GM12878 (cell line): Measurements from ENCODE around the gene SVIP. TPM values are rescaled to one million over a fixed set of nuclear protein-coding genes. Genes with fewer than 3 reads are reported as not detected.

Experiments used
- BMI1 ChIP-seq: fragments of 450-650 bp; IDR thresholded peaks from 2 replicates; pipeline ENCODE4 v1.6.1; 2016; ENCODE audit warnings: mild to moderate bottlenecking, moderate library complexity, borderline replicate concordance
- CBX5 ChIP-seq: sonication (generic); IDR thresholded peaks from 2 replicates; pipeline ENCODE4 v1.6.1; 2016; ENCODE audit warnings: low read depth, moderate library complexity, mild to moderate bottlenecking, inconsistent platforms
- DPF2 ChIP-seq: fragments of 450-650 bp; IDR thresholded peaks from 2 replicates; pipeline ENCODE4 v1.6.1; 2017; ENCODE audit warnings: mild to moderate bottlenecking
- EED ChIP-seq: sonication (generic); IDR thresholded peaks from 2 replicates; pipeline ENCODE4 v1.6.1; 2016; ENCODE audit warnings: antibody characterized with exemption, low read depth
- ESRRA ChIP-seq: IDR thresholded peaks from 2 replicates; pipeline ENCODE4 v1.6.1; 2012; ENCODE audit warnings: mild to moderate bottlenecking, low read length, improper control_type of control experiment
- EZH2 ChIP-seq: IDR thresholded peaks from 2 replicates; pipeline ENCODE4 v1.6.1; 2012; ENCODE audit warnings: low read depth, mild to moderate bottlenecking, control low read depth, inconsistent platforms, low read length, borderline replicate concordance; ENCODE audit not compliant: control insufficient read depth
- FOXM1 ChIP-seq: IDR thresholded peaks from 2 replicates; pipeline ENCODE4 v1.6.1; 2012; ENCODE audit warnings: low read depth, mild to moderate bottlenecking, inconsistent platforms, low read length, moderate library complexity
- KAT2A ChIP-seq: conservative IDR thresholded peaks from 2 replicates; pipeline ENCODE4 v1.6.1; 2011; ENCODE audit warnings: low read depth, low read length; ENCODE audit not compliant: control insufficient read depth
- LARP7 ChIP-seq: fragments of 450-650 bp; IDR thresholded peaks from 2 replicates; pipeline ENCODE4 v1.6.1; 2017; ENCODE audit warnings: mild to moderate bottlenecking
- NR2F1 ChIP-seq: fragments of 450-650 bp; conservative IDR thresholded peaks from 2 replicates; pipeline ENCODE4 v1.6.1; 2017; ENCODE audit warnings: mild to moderate bottlenecking
- PAX5 ChIP-seq: IDR thresholded peaks from 2 replicates; pipeline ENCODE4 v1.6.1; 2011; ENCODE audit warnings: low read depth, low read length, borderline replicate concordance
- POLR2AphosphoS2 ChIP-seq: IDR thresholded peaks from 2 replicates; pipeline ENCODE4 v1.6.1; 2011; ENCODE audit warnings: low read depth, mild to moderate bottlenecking, low read length, improper control_type of control experiment, moderate library complexity
- POLR2AphosphoS5 ChIP-seq: IDR thresholded peaks from 2 replicates; pipeline ENCODE4 v1.6.1; 2011; ENCODE audit warnings: mild to moderate bottlenecking, low read length, inconsistent platforms
- RELA ChIP-seq: fragments of 450-650 bp; IDR thresholded peaks from 2 replicates; pipeline ENCODE4 v1.8.0; 2014; ENCODE audit warnings: borderline replicate concordance; ENCODE audit not compliant: partially characterized antibody
- SIN3A ChIP-seq: IDR thresholded peaks from 2 replicates; pipeline ENCODE4 v1.6.1; 2012; ENCODE audit warnings: low read depth, low read length, improper control_type of control experiment
- SP1 ChIP-seq: IDR thresholded peaks from one replicate; pipeline ENCODE4 v1.6.1; 2011; ENCODE audit warnings: low read depth, low read length
- SPI1 ChIP-seq: IDR thresholded peaks from 2 replicates; pipeline ENCODE4 v1.6.1; 2011; ENCODE audit warnings: low read depth, mild to moderate bottlenecking, low read length, moderate library complexity, borderline replicate concordance; ENCODE audit not compliant: insufficient read depth
- SREBF1 ChIP-seq: IDR thresholded peaks from 2 replicates; pipeline ENCODE4 v1.6.1; 2012; ENCODE audit warnings: mild to moderate bottlenecking, low read length
- TCF12 ChIP-seq: IDR thresholded peaks from 2 replicates; pipeline ENCODE4 v1.6.1; 2011; ENCODE audit warnings: low read depth, mild to moderate bottlenecking, low read length
- ZBED1 ChIP-seq: IDR thresholded peaks from 2 replicates; pipeline ENCODE4 v1.6.1; 2016; ENCODE audit warnings: borderline replicate concordance
- ZNF384 ChIP-seq: IDR thresholded peaks from 2 replicates; pipeline ENCODE4 v1.6.1; 2012; ENCODE audit warnings: low read depth, mild to moderate bottlenecking, low read length, improper control_type of control experiment, borderline replicate concordance
- ZNF622 ChIP-seq: fragments of 450-650 bp; IDR thresholded peaks from 2 replicates; pipeline ENCODE4 v1.6.1; 2017; ENCODE audit warnings: mild to moderate bottlenecking, inconsistent platforms
- polyA plus RNA-seq, 11 experiments: library from polyadenylated mRNA; depleted of rRNA in 4 of 11; unstranded in 6 of 11; stranded (reverse) in 5 of 11; fragments of >200 nt; fragmentation: Nextera tagmentation in 4 of 11; fragmentation: Illumina TruSeq in 1 of 11; extraction: Ambion mirVana in 4 of 11; extraction: Trizol in 1 of 11; gene quantifications; 1 replicate in 1 of 11; 2 replicates in 10 of 11; pipeline versions ENCODE4 v1.2.1 to v1.2.3, GENCODE V29; 2011 to 2016; ENCODE audit warnings: inconsistent platforms in 2 of 11, missing spikeins in 2 of 11, low read depth in 1 of 11
- total RNA-seq, 4 experiments: library from RNA; depleted of rRNA in 3 of 4; stranded (reverse); fragments of >200 nt in 3 of 4; fragmentation: Illumina TruSeq in 1 of 4; extraction: Trizol in 1 of 4; gene quantifications; 2 replicates each; pipeline versions ENCODE4 v1.2.1 to v1.2.3, GENCODE V29; 2013 to 2021
- TF ChIP-seq, protein P1 (sequence below), 3 experiments: IDR thresholded peaks in 2 of 3; conservative IDR thresholded peaks in 1 of 3; 2 replicates each; pipeline ENCODE4 v1.5.1; 2011; ENCODE audit warnings: low read depth in 3 of 3, low read length in 3 of 3, mild to moderate bottlenecking in 3 of 3, control low read depth in 2 of 3, moderate library complexity in 2 of 3, inconsistent platforms in 1 of 3, mixed read lengths in 1 of 3; ENCODE audit not compliant: control insufficient read depth in 2 of 3, insufficient read depth in 1 of 3; ENCODE audit errors: extremely low read depth in 1 of 3
- TF ChIP-seq, protein P2 (sequence below): fragments of 450-650 bp; IDR thresholded peaks from 2 replicates; pipeline ENCODE4 v1.6.1; 2017; ENCODE audit warnings: mild to moderate bottlenecking
- TF ChIP-seq, protein P3 (sequence below): IDR thresholded peaks from 2 replicates; pipeline ENCODE4 v1.6.1; 2011; ENCODE audit warnings: mild to moderate bottlenecking, low read depth, low read length, moderate library complexity; ENCODE audit not compliant: insufficient replicate concordance
- TF ChIP-seq, protein P4 (sequence below): fragments of 450-650 bp; IDR thresholded peaks from 2 replicates; pipeline ENCODE4 v1.6.1; 2017; ENCODE audit warnings: antibody characterized with exemption, mild to moderate bottlenecking, moderate library complexity

Gene SVIP
- total and polyA plus RNA-seq, 10 of the 15 experiments (the other 5 are each of a cell fraction or from before 2014, with no cell fraction given), result 17.8 to 78.0 (median 55.4) TPM

DNA sequence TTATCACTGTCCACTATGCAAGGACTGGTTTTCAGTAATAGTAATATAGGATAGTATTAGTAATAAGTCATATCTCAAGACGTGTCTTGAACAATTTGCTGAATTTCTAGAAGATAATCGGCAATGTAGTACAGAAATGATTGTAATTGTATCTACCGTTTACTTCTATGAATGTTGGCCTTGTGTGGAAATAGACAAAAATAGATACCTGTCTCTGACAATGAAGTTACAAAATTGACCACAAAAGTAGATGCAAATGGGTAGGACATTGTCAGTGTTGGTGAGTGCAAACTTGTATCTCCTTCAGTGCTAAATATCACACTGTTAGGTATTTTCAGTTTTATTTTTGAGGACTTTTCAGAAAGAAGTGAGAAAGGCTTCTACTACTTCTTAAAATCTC is 43.1 kb downstream of the SVIP start (continued):
- TF ChIP-seq, protein P1, sequence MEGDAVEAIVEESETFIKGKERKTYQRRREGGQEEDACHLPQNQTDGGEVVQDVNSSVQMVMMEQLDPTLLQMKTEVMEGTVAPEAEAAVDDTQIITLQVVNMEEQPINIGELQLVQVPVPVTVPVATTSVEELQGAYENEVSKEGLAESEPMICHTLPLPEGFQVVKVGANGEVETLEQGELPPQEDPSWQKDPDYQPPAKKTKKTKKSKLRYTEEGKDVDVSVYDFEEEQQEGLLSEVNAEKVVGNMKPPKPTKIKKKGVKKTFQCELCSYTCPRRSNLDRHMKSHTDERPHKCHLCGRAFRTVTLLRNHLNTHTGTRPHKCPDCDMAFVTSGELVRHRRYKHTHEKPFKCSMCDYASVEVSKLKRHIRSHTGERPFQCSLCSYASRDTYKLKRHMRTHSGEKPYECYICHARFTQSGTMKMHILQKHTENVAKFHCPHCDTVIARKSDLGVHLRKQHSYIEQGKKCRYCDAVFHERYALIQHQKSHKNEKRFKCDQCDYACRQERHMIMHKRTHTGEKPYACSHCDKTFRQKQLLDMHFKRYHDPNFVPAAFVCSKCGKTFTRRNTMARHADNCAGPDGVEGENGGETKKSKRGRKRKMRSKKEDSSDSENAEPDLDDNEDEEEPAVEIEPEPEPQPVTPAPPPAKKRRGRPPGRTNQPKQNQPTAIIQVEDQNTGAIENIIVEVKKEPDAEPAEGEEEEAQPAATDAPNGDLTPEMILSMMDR (IDR thresholded peaks at IDR 0.05 in 2 of 3, conservative IDR thresholded peaks at IDR 0.05 in 1 of 3; ENCODE audit: control insufficient read depth in 2 of 3, extremely low read depth in 1 of 3, insufficient read depth in 1 of 3, low read depth in 3 of 3, low read length in 3 of 3), result no peak
- TF ChIP-seq, protein P2, sequence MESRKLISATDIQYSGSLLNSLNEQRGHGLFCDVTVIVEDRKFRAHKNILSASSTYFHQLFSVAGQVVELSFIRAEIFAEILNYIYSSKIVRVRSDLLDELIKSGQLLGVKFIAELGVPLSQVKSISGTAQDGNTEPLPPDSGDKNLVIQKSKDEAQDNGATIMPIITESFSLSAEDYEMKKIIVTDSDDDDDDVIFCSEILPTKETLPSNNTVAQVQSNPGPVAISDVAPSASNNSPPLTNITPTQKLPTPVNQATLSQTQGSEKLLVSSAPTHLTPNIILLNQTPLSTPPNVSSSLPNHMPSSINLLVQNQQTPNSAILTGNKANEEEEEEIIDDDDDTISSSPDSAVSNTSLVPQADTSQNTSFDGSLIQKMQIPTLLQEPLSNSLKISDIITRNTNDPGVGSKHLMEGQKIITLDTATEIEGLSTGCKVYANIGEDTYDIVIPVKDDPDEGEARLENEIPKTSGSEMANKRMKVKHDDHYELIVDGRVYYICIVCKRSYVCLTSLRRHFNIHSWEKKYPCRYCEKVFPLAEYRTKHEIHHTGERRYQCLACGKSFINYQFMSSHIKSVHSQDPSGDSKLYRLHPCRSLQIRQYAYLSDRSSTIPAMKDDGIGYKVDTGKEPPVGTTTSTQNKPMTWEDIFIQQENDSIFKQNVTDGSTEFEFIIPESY, result no peak
- TF ChIP-seq FOXM1, result peak; percentile 66; the same call in 1 of the 2 replicates
- no peak for TF ChIP-seq POLR2AphosphoS5
- peak; percentile 43; the same call in 1 of the 2 replicates for TF ChIP-seq DPF2
- no peak for TF ChIP-seq CBX5
- TF ChIP-seq, protein P3, sequence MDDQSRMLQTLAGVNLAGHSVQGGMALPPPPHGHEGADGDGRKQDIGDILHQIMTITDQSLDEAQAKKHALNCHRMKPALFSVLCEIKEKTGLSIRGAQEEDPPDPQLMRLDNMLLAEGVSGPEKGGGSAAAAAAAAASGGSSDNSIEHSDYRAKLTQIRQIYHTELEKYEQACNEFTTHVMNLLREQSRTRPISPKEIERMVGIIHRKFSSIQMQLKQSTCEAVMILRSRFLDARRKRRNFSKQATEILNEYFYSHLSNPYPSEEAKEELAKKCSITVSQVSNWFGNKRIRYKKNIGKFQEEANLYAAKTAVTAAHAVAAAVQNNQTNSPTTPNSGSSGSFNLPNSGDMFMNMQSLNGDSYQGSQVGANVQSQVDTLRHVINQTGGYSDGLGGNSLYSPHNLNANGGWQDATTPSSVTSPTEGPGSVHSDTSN, result no peak
- no peak for TF ChIP-seq LARP7
- no peak for TF ChIP-seq SPI1
- TF ChIP-seq ESRRA, result no peak
- no peak for TF ChIP-seq EED
- TF ChIP-seq, protein P4, sequence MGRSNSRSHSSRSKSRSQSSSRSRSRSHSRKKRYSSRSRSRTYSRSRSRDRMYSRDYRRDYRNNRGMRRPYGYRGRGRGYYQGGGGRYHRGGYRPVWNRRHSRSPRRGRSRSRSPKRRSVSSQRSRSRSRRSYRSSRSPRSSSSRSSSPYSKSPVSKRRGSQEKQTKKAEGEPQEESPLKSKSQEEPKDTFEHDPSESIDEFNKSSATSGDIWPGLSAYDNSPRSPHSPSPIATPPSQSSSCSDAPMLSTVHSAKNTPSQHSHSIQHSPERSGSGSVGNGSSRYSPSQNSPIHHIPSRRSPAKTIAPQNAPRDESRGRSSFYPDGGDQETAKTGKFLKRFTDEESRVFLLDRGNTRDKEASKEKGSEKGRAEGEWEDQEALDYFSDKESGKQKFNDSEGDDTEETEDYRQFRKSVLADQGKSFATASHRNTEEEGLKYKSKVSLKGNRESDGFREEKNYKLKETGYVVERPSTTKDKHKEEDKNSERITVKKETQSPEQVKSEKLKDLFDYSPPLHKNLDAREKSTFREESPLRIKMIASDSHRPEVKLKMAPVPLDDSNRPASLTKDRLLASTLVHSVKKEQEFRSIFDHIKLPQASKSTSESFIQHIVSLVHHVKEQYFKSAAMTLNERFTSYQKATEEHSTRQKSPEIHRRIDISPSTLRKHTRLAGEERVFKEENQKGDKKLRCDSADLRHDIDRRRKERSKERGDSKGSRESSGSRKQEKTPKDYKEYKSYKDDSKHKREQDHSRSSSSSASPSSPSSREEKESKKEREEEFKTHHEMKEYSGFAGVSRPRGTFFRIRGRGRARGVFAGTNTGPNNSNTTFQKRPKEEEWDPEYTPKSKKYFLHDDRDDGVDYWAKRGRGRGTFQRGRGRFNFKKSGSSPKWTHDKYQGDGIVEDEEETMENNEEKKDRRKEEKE, result no peak
- TF ChIP-seq TCF12, result no peak
- no peak for TF ChIP-seq KAT2A
- TF ChIP-seq ZBED1, result no peak
- TF ChIP-seq POLR2AphosphoS2, result no peak
- no peak for TF ChIP-seq SREBF1
- TF ChIP-seq ZNF622, result no peak
- TF ChIP-seq PAX5, result no peak
- no peak for TF ChIP-seq EZH2
- TF ChIP-seq NR2F1, result no peak
- TF ChIP-seq SIN3A, result no peak
- no peak for TF ChIP-seq SP1
- no peak for TF ChIP-seq ZNF384
- no peak for TF ChIP-seq BMI1
- TF ChIP-seq RELA, result no peak
